ENCODE results near the gene ANKRD6. TPM values are rescaled to one million over a fixed set of nuclear protein-coding genes. Genes with fewer than 3 reads are reported as not detected.

Gene ANKRD6
- total and polyA plus RNA-seq, 2 donors (not counting 1 experiment from before 2014, with no cell fraction given), result 3.8 to 10.5 TPM

DNA sequence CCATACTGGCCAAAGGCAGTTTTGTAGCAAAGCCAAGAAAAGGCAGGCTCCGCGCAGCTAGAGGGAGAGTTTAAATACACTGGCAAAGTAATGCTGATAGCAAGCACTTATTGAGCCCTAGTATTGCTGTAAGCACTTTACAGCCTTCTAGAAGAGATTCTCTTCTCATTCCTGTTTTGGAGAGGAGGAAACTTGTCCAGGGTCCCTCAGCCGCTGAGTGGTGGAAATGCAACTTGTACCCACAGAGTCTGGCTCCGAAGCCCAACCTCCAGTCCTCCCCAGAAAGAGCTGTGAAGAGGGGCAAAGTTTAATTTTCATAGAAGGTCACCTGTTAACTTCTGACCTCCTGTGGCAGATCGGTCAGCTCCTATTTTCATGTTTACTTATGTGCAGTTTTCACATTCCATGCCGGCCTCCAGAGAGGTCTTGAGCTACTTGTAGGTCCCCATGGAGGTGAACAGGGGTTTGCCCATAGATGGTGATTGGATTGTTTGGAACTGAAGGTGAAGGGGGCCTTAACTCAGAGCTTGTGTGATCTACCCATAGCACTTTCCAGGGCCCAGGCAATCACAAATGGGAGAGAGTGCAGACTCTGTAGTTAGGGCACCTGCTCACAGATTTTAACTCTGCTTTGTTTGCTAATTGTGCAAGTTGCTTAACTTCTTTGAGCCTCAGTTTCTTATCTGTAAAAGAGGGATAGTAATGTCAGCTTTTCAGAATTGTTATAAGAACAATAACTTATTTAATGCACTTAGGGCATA lies 134.9 kb downstream of the ANKRD6 start:
- H2AFZ ChIP-seq (ENCODE audit: insufficient read depth, low read depth, low read length, poor library complexity, severe bottlenecking), result no peak overlapping the region
- no peak overlapping the region for H3K27ac ChIP-seq (ENCODE audit: low read length in 2 of 2)
- H3K36me3 ChIP-seq (replicated peaks in 1 of 2; ENCODE audit: control extremely low read depth in 1 of 2, control insufficient read depth in 1 of 2, extremely low read depth in 1 of 2, insufficient read depth in 2 of 2, low read length in 1 of 2), result no peaks in the 10 kb centered on the region
- WGBS (ENCODE audit: insufficient coverage), result 100% methylated on average over 1 of the region's 6 CpGs
- ATAC-seq (ENCODE audit: low read depth), result no peak
- H3K4me3 ChIP-seq (ENCODE audit: control extremely low read depth in 1 of 5, extremely low read depth in 1 of 5, insufficient read depth in 1 of 5, low read depth in 2 of 5, low read length in 4 of 5), result no peak overlapping the region
- intact Hi-C loops (cut with micrococcal nuclease), result no loop called here
- Mint-ChIP-seq H3K27ac (no peak overlapping the region), H3K4me1 (no peaks in the 10 kb centered on the region), H3K27me3 (no peaks in the 10 kb centered on the region), H3K9me3 (ENCODE audit: insufficient read depth) (no peaks in the 10 kb centered on the region), H3K4me3 (no peak overlapping the region)
- POLR2A ChIA-PET, result no interaction called here
- H3K9me3 ChIP-seq (ENCODE audit: control extremely low read depth in 1 of 3, control insufficient read depth in 2 of 3, insufficient read depth in 1 of 3, low read length in 2 of 3), result no peaks in the 10 kb centered on the region
- CTCF ChIA-PET, result no interaction called here
- no peak for TF ChIP-seq EZH2 (IDR thresholded peaks at IDR 0.05; ENCODE audit: borderline replicate concordance, insufficient read depth, low read depth, low read length, poor library complexity, severe bottlenecking)
- no peak for TF ChIP-seq CTCF (IDR thresholded peaks at IDR 0.05)
- no peaks in the 10 kb centered on the region for H3K27me3 ChIP-seq (replicated peaks in 1 of 4; ENCODE audit: control extremely low read depth in 1 of 4, control insufficient read depth in 3 of 4, insufficient read depth in 4 of 4, low read length in 3 of 4)
- H3K9ac ChIP-seq (ENCODE audit: low read length), result no peak overlapping the region
- no peaks in the 10 kb centered on the region for H3K79me2 ChIP-seq (ENCODE audit: control insufficient read depth, insufficient read depth, low read length)
- H4K20me1 ChIP-seq (ENCODE audit: control insufficient read depth, insufficient read depth, low read length, poor library complexity, severe bottlenecking), result no peaks in the 10 kb centered on the region
- no peak for DNase-seq
- no peaks in the 10 kb centered on the region for H3K4me1 ChIP-seq (ENCODE audit: control insufficient read depth in 2 of 2, insufficient read depth in 2 of 2, low read length in 2 of 2)
- H3K4me2 ChIP-seq (replicated peaks; ENCODE audit: low read depth, low read length, poor library complexity, severe bottlenecking), result no peak overlapping the region

DNA sequence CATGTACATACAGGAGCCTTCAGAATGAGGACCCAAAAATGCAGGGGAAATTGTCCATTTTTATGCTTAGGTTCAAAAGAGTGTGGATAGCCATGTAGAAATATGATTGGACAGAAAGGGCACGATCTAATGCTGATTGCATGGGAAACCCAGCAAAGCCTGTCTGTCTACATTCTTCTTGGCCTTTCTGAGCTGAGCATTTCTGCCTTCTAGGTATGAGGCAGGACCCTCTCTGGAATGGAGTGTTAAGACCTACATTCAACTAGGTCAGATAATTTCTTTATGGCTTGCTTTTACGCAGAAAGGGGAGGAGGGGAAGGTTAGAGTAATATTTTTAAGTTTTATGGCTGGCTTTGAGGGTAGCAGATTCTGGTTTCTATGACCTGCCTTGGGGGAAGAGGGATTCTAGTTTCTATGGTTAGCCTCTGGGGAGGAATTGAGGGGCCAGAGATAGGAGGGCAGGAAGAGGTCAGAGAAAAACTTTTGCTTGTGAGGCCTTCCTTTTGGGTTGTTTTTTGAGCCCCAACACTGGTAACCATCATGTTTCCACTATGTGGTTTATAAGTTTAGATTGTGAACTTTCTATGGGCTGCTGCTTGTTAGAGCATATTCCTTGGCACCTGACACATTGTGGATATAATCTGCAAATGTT lies 142.1 kb downstream of the ANKRD6 start:
- no peaks in the 10 kb centered on the region for H3K4me1 Mint-ChIP-seq
- H3K27ac ChIP-seq (ENCODE audit: low read length in 2 of 2), result no peak overlapping the region
- H3K27me3 Mint-ChIP-seq, result no peaks in the 10 kb centered on the region
- H3K27me3 ChIP-seq (replicated peaks in 1 of 4; ENCODE audit: control extremely low read depth in 1 of 4, control insufficient read depth in 3 of 4, insufficient read depth in 4 of 4, low read length in 3 of 4), result no peaks in the 10 kb centered on the region
- H3K9me3 ChIP-seq (ENCODE audit: control extremely low read depth in 1 of 3, control insufficient read depth in 2 of 3, insufficient read depth in 1 of 3, low read length in 2 of 3), result no peaks in the 10 kb centered on the region
- WGBS (ENCODE audit: insufficient coverage), result 93% methylated on average over 2 of the region's 2 CpGs
- no peak overlapping the region for H3K27ac Mint-ChIP-seq
- CTCF ChIA-PET, result no interaction called here
- POLR2A ChIA-PET, result no interaction called here
- ATAC-seq (ENCODE audit: low read depth) (no peak), DNase-seq (no peak)
- H3K9ac ChIP-seq (ENCODE audit: low read length), result no peak overlapping the region
- no peaks in the 10 kb centered on the region for H3K36me3 ChIP-seq (replicated peaks in 1 of 2; ENCODE audit: control extremely low read depth in 1 of 2, control insufficient read depth in 1 of 2, extremely low read depth in 1 of 2, insufficient read depth in 2 of 2, low read length in 1 of 2)
- no peaks in the 10 kb centered on the region for H3K4me1 ChIP-seq (ENCODE audit: control insufficient read depth in 2 of 2, insufficient read depth in 2 of 2, low read length in 2 of 2)
- no peaks in the 10 kb centered on the region for H3K9me3 Mint-ChIP-seq (ENCODE audit: insufficient read depth)
- H2AFZ ChIP-seq (ENCODE audit: insufficient read depth, low read depth, low read length, poor library complexity, severe bottlenecking), result no peak overlapping the region
- TF ChIP-seq CTCF (IDR thresholded peaks at IDR 0.05), result no peak
- TF ChIP-seq EZH2 (IDR thresholded peaks at IDR 0.05; ENCODE audit: borderline replicate concordance, insufficient read depth, low read depth, low read length, poor library complexity, severe bottlenecking), result no peak
- H3K4me3 ChIP-seq (ENCODE audit: control extremely low read depth in 1 of 5, extremely low read depth in 1 of 5, insufficient read depth in 1 of 5, low read depth in 2 of 5, low read length in 4 of 5), result no peak overlapping the region
- H4K20me1 ChIP-seq (ENCODE audit: control insufficient read depth, insufficient read depth, low read length, poor library complexity, severe bottlenecking), result no peaks in the 10 kb centered on the region
- H3K4me2 ChIP-seq (replicated peaks; ENCODE audit: low read depth, low read length, poor library complexity, severe bottlenecking), result no peak overlapping the region
- no peak overlapping the region for H3K4me3 Mint-ChIP-seq
- no peaks in the 10 kb centered on the region for H3K79me2 ChIP-seq (ENCODE audit: control insufficient read depth, insufficient read depth, low read length)
- intact Hi-C loops (cut with micrococcal nuclease), result no loop called here

Measured in B cell (primary cell).